H1 (cell line): ENCODE data around the gene FBXO46. TPM values are rescaled to one million over a fixed set of nuclear protein-coding genes. Genes with fewer than 3 reads are reported as not detected.

Experiments
- BACH1 ChIP-seq: IDR thresholded peaks from 2 replicates; pipeline ENCODE4 v1.6.1; 2012; ENCODE audit warnings: low read length, improper control_type of control experiment
- BCL11A ChIP-seq, 2 experiments: IDR thresholded peaks; one replicate each; pipeline ENCODE4 v1.6.1; 2011; ENCODE audit warnings: low read depth in 2 of 2, low read length in 2 of 2, mild to moderate bottlenecking in 2 of 2
- CHD2 ChIP-seq: IDR thresholded peaks from 2 replicates; pipeline ENCODE4 v1.6.1; 2012; ENCODE audit warnings: low read length, improper control_type of control experiment
- CREB1 ChIP-seq: IDR thresholded peaks from 2 replicates; pipeline ENCODE4 v1.6.1; 2012; ENCODE audit warnings: inconsistent platforms
- HDAC6 ChIP-seq: IDR thresholded peaks from one replicate; pipeline ENCODE4 v1.7.1; 2012; ENCODE audit warnings: low read depth, mild to moderate bottlenecking, inconsistent platforms, low read length, moderate library complexity
- NANOG ChIP-seq: IDR thresholded peaks from 2 replicates; pipeline ENCODE4 v1.6.1; 2011; ENCODE audit warnings: low read length, low read depth, mild to moderate bottlenecking, inconsistent platforms; ENCODE audit not compliant: insufficient read depth, poor library complexity, severe bottlenecking
- POLR2AphosphoS5 ChIP-seq: IDR thresholded peaks from 2 replicates; pipeline ENCODE4 v1.6.1; 2011; ENCODE audit warnings: low read depth, low read length
- RXRA ChIP-seq: IDR thresholded peaks from 2 replicates; pipeline ENCODE4 v1.6.1; 2011; ENCODE audit warnings: low read depth, mild to moderate bottlenecking, low read length, moderate library complexity; ENCODE audit not compliant: insufficient read depth
- ZNF274 ChIP-seq: IDR thresholded peaks from 2 replicates; pipeline ENCODE4 v1.7.0; 2012; ENCODE audit warnings: low read length, borderline replicate concordance; ENCODE audit errors: extremely low read depth
- polyA plus RNA-seq, 7 experiments: library from polyadenylated mRNA; depleted of rRNA in 3 of 7; stranded (reverse) in 5 of 7; unstranded in 2 of 7; fragments of >200 nt in 5 of 7; fragments of 200-250 nt in 2 of 7; gene quantifications; 1 replicate in 5 of 7; 2 replicates in 1 of 7; 4 replicates in 1 of 7; pipeline versions ENCODE4 v1.2.1 to v1.2.3, GENCODE V29; 2011 to 2013; ENCODE audit warnings: missing spikeins in 2 of 7, mixed read lengths in 2 of 7
- total RNA-seq: library from RNA; stranded (reverse); fragmentation: NEBNext Ultra II Directional; extraction: Animal tissue kit (Norgen Biotek cat#: 25700); gene quantifications from 2 replicates; pipeline ENCODE4 v1.2.1, GENCODE V29; 2021
- TF ChIP-seq, protein P1 (sequence below): fragments of 300-600 bp; sonication (generic); IDR thresholded peaks from 2 replicates; pipeline ENCODE4 v1.7.1; 2012; ENCODE audit warnings: low read length, moderate library complexity, mild to moderate bottlenecking, inconsistent platforms; ENCODE audit not compliant: insufficient replicate concordance

Gene FBXO46
- total and polyA plus RNA-seq, 2 of the 8 experiments (the other 6 are each of a cell fraction or from before 2014, with no cell fraction given) = 11.2 to 38.9 TPM

DNA sequence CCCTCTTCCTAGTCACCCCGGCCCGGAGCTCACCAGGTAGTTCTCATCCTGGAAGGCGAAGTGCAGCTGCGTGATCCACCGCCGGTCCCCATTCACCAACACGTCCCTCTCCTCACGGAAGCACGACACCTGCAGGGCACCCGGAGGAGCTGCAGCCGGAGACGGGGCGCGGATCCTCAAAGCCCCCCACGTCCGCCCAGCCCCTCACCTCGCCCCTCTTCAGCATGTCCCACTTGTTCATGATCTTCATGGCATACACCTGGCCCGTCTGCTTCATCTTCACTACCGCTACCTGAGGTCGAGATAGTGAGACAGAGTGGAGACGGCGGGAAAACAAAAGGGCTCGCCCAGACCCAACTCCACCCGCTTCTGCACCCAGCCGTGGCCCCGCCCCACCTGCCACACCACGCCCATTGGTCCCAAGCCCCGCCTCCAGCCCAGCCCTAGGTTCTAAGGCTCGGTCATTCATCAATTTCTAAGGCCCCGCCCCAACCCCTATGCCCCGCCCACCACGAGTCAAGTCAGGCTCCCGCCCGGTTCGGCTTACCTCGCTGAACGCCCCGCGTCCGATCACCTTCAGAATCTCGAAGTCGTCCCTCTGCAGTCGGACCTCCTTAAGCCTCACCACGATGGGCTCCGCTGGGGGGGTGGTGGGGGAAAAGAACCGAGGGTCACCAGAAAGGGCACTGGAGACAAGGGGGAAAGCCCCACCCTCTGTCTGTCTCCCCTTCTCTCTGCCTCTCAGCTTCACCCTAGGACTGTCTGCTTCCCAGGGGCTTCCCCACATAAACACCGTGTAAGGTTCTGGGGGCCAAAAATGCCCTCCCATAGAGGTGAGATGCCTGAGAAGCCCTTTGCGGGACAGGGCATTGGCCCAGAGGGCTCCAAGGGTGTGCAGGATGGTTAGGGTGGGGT is 48.8 kb upstream of the FBXO46 start (continued):
- no peak for TF ChIP-seq CHD2
- TF ChIP-seq, protein P1, sequence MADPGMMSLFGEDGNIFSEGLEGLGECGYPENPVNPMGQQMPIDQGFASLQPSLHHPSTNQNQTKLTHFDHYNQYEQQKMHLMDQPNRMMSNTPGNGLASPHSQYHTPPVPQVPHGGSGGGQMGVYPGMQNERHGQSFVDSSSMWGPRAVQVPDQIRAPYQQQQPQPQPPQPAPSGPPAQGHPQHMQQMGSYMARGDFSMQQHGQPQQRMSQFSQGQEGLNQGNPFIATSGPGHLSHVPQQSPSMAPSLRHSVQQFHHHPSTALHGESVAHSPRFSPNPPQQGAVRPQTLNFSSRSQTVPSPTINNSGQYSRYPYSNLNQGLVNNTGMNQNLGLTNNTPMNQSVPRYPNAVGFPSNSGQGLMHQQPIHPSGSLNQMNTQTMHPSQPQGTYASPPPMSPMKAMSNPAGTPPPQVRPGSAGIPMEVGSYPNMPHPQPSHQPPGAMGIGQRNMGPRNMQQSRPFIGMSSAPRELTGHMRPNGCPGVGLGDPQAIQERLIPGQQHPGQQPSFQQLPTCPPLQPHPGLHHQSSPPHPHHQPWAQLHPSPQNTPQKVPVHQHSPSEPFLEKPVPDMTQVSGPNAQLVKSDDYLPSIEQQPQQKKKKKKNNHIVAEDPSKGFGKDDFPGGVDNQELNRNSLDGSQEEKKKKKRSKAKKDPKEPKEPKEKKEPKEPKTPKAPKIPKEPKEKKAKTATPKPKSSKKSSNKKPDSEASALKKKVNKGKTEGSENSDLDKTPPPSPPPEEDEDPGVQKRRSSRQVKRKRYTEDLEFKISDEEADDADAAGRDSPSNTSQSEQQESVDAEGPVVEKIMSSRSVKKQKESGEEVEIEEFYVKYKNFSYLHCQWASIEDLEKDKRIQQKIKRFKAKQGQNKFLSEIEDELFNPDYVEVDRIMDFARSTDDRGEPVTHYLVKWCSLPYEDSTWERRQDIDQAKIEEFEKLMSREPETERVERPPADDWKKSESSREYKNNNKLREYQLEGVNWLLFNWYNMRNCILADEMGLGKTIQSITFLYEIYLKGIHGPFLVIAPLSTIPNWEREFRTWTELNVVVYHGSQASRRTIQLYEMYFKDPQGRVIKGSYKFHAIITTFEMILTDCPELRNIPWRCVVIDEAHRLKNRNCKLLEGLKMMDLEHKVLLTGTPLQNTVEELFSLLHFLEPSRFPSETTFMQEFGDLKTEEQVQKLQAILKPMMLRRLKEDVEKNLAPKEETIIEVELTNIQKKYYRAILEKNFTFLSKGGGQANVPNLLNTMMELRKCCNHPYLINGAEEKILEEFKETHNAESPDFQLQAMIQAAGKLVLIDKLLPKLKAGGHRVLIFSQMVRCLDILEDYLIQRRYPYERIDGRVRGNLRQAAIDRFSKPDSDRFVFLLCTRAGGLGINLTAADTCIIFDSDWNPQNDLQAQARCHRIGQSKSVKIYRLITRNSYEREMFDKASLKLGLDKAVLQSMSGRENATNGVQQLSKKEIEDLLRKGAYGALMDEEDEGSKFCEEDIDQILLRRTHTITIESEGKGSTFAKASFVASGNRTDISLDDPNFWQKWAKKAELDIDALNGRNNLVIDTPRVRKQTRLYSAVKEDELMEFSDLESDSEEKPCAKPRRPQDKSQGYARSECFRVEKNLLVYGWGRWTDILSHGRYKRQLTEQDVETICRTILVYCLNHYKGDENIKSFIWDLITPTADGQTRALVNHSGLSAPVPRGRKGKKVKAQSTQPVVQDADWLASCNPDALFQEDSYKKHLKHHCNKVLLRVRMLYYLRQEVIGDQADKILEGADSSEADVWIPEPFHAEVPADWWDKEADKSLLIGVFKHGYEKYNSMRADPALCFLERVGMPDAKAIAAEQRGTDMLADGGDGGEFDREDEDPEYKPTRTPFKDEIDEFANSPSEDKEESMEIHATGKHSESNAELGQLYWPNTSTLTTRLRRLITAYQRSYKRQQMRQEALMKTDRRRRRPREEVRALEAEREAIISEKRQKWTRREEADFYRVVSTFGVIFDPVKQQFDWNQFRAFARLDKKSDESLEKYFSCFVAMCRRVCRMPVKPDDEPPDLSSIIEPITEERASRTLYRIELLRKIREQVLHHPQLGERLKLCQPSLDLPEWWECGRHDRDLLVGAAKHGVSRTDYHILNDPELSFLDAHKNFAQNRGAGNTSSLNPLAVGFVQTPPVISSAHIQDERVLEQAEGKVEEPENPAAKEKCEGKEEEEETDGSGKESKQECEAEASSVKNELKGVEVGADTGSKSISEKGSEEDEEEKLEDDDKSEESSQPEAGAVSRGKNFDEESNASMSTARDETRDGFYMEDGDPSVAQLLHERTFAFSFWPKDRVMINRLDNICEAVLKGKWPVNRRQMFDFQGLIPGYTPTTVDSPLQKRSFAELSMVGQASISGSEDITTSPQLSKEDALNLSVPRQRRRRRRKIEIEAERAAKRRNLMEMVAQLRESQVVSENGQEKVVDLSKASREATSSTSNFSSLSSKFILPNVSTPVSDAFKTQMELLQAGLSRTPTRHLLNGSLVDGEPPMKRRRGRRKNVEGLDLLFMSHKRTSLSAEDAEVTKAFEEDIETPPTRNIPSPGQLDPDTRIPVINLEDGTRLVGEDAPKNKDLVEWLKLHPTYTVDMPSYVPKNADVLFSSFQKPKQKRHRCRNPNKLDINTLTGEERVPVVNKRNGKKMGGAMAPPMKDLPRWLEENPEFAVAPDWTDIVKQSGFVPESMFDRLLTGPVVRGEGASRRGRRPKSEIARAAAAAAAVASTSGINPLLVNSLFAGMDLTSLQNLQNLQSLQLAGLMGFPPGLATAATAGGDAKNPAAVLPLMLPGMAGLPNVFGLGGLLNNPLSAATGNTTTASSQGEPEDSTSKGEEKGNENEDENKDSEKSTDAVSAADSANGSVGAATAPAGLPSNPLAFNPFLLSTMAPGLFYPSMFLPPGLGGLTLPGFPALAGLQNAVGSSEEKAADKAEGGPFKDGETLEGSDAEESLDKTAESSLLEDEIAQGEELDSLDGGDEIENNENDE = no peak
- peak; percentile 20; the same call in 1 of the 2 replicates for TF ChIP-seq CREB1
- no peak for TF ChIP-seq RXRA
- TF ChIP-seq NANOG = no peak
- TF ChIP-seq BACH1 = no peak; the same call in 1 of the 2 replicates
- no peak for TF ChIP-seq BCL11A (IDR thresholded peaks at IDR 0.05; ENCODE audit: low read depth in 2 of 2, low read length in 2 of 2)
- no peak for TF ChIP-seq ZNF274
- TF ChIP-seq HDAC6 = no peak
- TF ChIP-seq POLR2AphosphoS5 = no peak
